Liver (tissue), 9 donors: ENCODE results near the gene WDR59. TPM values are rescaled to one million over a fixed set of nuclear protein-coding genes. Genes with fewer than 3 reads are reported as not detected.

Experiments used
- DNase-seq: peaks from one replicate; pipeline ENCODE4 v3.0.0-alpha.2; 2017; ENCODE audit warnings: low spot score
- H3K27ac ChIP-seq, 2 donors: one replicate each; pipeline ENCODE4 v1.7.0; 2013; ENCODE audit warnings: inconsistent platforms in 2 of 2, low read length in 2 of 2, control low read depth in 1 of 2, low read depth in 1 of 2, mild to moderate bottlenecking in 1 of 2
- H3K27me3 ChIP-seq, 4 donors: one replicate each; pipeline versions ENCODE4 v1.6.1 to v1.7.0; 2013; ENCODE audit warnings: low read length in 3 of 4, inconsistent platforms in 1 of 4, mild to moderate bottlenecking in 1 of 4, moderate library complexity in 1 of 4; ENCODE audit not compliant: control insufficient read depth in 4 of 4, insufficient read depth in 4 of 4
- H3K36me3 ChIP-seq, 4 donors: one replicate each; pipeline versions ENCODE4 v1.6.1 to v1.7.0; 2013; ENCODE audit warnings: low read length in 3 of 4, mild to moderate bottlenecking in 3 of 4, low read depth in 1 of 4, moderate library complexity in 1 of 4; ENCODE audit not compliant: control insufficient read depth in 4 of 4, insufficient read depth in 3 of 4
- H3K4me1 ChIP-seq, 4 donors: one replicate each; pipeline versions ENCODE4 v1.6.1 to v1.7.0; 2013; ENCODE audit warnings: low read length in 3 of 4, mild to moderate bottlenecking in 3 of 4, moderate library complexity in 1 of 4; ENCODE audit not compliant: control insufficient read depth in 4 of 4, insufficient read depth in 4 of 4
- H3K4me3 ChIP-seq, 3 donors: one replicate each; pipeline versions ENCODE4 v1.6.1 to v1.7.0; 2013; ENCODE audit warnings: low read length in 3 of 3, control low read depth in 1 of 3, low read depth in 1 of 3, mild to moderate bottlenecking in 1 of 3
- H3K9ac ChIP-seq, 2 donors: one replicate each; pipeline ENCODE4 v1.7.0; 2013; ENCODE audit warnings: low read length in 2 of 2, mild to moderate bottlenecking in 2 of 2, moderate library complexity in 2 of 2, control low read depth in 1 of 2, low read depth in 1 of 2
- H3K9me3 ChIP-seq, 4 donors: one replicate each; pipeline versions ENCODE4 v1.6.1 to v1.7.0; 2013; ENCODE audit warnings: low read length in 3 of 4; ENCODE audit not compliant: control insufficient read depth in 4 of 4
- EGR1 ChIP-seq, 2 donors: IDR thresholded peaks; 2 replicates each; pipeline ENCODE4 v1.6.1; 2016 to 2018; ENCODE audit warnings: antibody characterized with exemption in 2 of 2, low read depth in 2 of 2
- FOXA1 ChIP-seq: IDR thresholded peaks from 2 replicates; pipeline ENCODE4 v1.6.1; 2016; ENCODE audit warnings: antibody characterized with exemption
- FOXA2 ChIP-seq: IDR thresholded peaks from 2 replicates; pipeline ENCODE4 v1.6.1; 2016; ENCODE audit warnings: antibody characterized with exemption
- GABPA ChIP-seq, 2 donors: IDR thresholded peaks in 1 of 2; conservative IDR thresholded peaks in 1 of 2; 2 replicates each; pipeline ENCODE4 v1.6.1; 2016; ENCODE audit warnings: antibody characterized with exemption in 2 of 2, mild to moderate bottlenecking in 1 of 2, moderate library complexity in 1 of 2
- HNF4A ChIP-seq, 2 donors: conservative IDR thresholded peaks; 2 replicates each; pipeline ENCODE4 v1.6.1; 2016; ENCODE audit warnings: antibody characterized with exemption in 2 of 2, mild to moderate bottlenecking in 2 of 2
- JUND ChIP-seq, 2 donors: IDR thresholded peaks; 2 replicates each; pipeline ENCODE4 v1.6.1; 2016; ENCODE audit warnings: antibody characterized with exemption in 2 of 2
- MAX ChIP-seq: IDR thresholded peaks from 2 replicates; pipeline ENCODE4 v1.6.1; 2016; ENCODE audit warnings: antibody characterized with exemption
- NR2F2 ChIP-seq: IDR thresholded peaks from 2 replicates; pipeline ENCODE4 v1.6.1; 2016; ENCODE audit warnings: antibody characterized with exemption
- RAD21 ChIP-seq, 2 donors: IDR thresholded peaks; 2 replicates each; pipeline ENCODE4 v1.6.1; 2016; ENCODE audit warnings: antibody characterized with exemption in 2 of 2, mild to moderate bottlenecking in 2 of 2
- REST ChIP-seq: IDR thresholded peaks from 2 replicates; pipeline ENCODE4 v1.6.1; 2016; ENCODE audit warnings: antibody characterized with exemption, mild to moderate bottlenecking
- RXRA ChIP-seq, 2 donors: IDR thresholded peaks; 2 replicates each; pipeline ENCODE4 v1.6.1; 2017 to 2018; ENCODE audit warnings: antibody characterized with exemption in 2 of 2, mild to moderate bottlenecking in 1 of 2
- SP1 ChIP-seq: IDR thresholded peaks from 2 replicates; pipeline ENCODE4 v1.6.1; 2018; ENCODE audit warnings: antibody characterized with exemption, mild to moderate bottlenecking
- TAF1 ChIP-seq: conservative IDR thresholded peaks from 2 replicates; pipeline ENCODE4 v1.6.1; 2016; ENCODE audit warnings: antibody characterized with exemption, mild to moderate bottlenecking
- YY1 ChIP-seq: IDR thresholded peaks from 2 replicates; pipeline ENCODE4 v1.6.1; 2016; ENCODE audit warnings: antibody characterized with exemption, mild to moderate bottlenecking
- ZBTB33 ChIP-seq: IDR thresholded peaks from 2 replicates; pipeline ENCODE4 v1.6.1; 2016; ENCODE audit warnings: antibody characterized with exemption
- WGBS: extraction: QIAGEN DNeasy Blood & Tissue Kit; methylation state at CpG from one replicate; pipeline ENCODE4 v1.1.7; 2013; 5-methylcytosine and 5-hydroxymethylcytosine counted together
- polyA plus RNA-seq, 2 donors: library from polyadenylated mRNA; stranded (reverse) in 1 of 2; unstranded in 1 of 2; fragments of 200-250 nt in 1 of 2; fragments of >200 nt in 1 of 2; fragmentation: Nextera tagmentation in 1 of 2; extraction: Ambion mirVana in 1 of 2; gene quantifications; one replicate each; pipeline versions ENCODE4 v1.2.1 to v1.2.3, GENCODE V29; 2013 to 2015
- total RNA-seq, 2 donors: library from RNA; depleted of rRNA; stranded (reverse); fragments of >200 nt; gene quantifications; one replicate each; pipeline ENCODE4 v1.2.3, GENCODE V29; 2014
- donor health status: healthy.
- donor health status: healthy.
- donor health status: healthy.
- donor health status: healthy.
- donor health status: healthy.

Gene WDR59
- total and polyA plus RNA-seq, 4 donors: 14.1 to 30.3 (median 23.7) TPM

DNA sequence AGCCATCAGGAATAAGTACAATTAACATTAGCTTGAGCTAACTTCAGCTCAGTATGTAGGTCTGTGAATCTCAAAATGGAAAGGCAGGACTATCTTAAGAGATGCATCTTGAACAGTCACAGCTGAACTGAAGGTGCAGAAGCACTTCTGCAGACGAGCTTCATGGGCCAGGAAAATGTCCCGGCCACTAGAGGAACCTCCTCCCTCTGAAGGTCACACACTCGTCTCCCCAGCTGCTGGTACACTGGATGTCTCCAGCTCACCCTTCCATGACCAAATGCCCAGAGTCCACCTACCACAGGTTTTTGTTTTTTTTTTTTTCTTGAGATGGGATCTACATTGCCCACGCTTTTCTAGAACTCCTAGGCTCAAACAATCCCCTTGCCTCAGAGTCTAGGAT, 33.2 kb downstream of the WDR59 start:
- TF ChIP-seq YY1 (no peak), GABPA (IDR thresholded peaks at IDR 0.05 in 1 of 2, conservative IDR thresholded peaks at IDR 0.05 in 1 of 2) (no peak), SP1 (no peak), MAX (no peak), NR2F2 (no peak), REST (no peak), EGR1 (IDR thresholded peaks at IDR 0.05; ENCODE audit: low read depth in 2 of 2) (no peak), HNF4A (conservative IDR thresholded peaks at IDR 0.05) (no peak), RXRA (IDR thresholded peaks at IDR 0.05) (no peak)
- no peaks in the 10 kb centered on the region for H3K9me3 ChIP-seq
- no peaks in the 10 kb centered on the region for H3K4me1 ChIP-seq
- DNase-seq: no peak
- no peaks in the 10 kb centered on the region for H3K27me3 ChIP-seq
- H3K4me3 ChIP-seq: no peak overlapping the region
- WGBS: 92% methylated on average over 4 of the region's 4 CpGs
- H3K36me3 ChIP-seq: peaks cover 13 to 49% (median 39%) of the 10 kb centered on the region in 4 donors
- no peak overlapping the region for H3K27ac ChIP-seq
- H3K9ac ChIP-seq: no peak overlapping the region

DNA sequence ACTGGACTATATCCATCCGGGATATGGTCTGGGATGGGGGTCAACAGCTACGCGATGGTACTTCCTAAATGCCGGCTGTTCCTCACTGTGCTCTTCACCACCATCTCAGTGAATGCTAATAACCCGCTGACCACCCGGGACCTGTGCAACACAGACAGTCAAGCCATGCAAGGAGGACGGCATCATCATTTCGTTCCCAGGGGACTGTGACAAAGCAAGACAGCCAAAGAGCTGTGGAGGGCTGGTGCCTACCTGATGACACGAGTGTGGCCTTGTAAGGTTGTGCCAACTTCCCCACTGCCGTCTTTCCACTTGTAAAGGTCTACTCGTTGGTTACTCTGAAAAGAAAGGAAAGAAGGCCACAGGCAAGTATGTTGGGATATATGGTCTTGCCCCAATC, 33.7 kb downstream of the WDR59 start:
- Histone ChIP-seq H3K36me3 (peaks cover 13 to 45% (median 38%) of the 10 kb centered on the region in 4 donors), H3K9me3 (no peaks in the 10 kb centered on the region), H3K9ac (no peak overlapping the region), H3K27me3 (no peaks in the 10 kb centered on the region), H3K4me3 (no peak overlapping the region), H3K4me1 (no peaks in the 10 kb centered on the region), H3K27ac (no peak overlapping the region)
- WGBS: 98% methylated on average over 11 of the region's 11 CpGs
- TF ChIP-seq EGR1 (IDR thresholded peaks at IDR 0.05; ENCODE audit: low read depth in 2 of 2): no peak
- no peak for TF ChIP-seq RAD21 (IDR thresholded peaks at IDR 0.05)
- no peak for TF ChIP-seq FOXA2
- TF ChIP-seq FOXA1: no peak
- DNase-seq: no peak

- Histone ChIP-seq H3K9me3 (no peaks in the 10 kb centered on the region), H3K4me3 (no peak overlapping the region), H3K27ac (no peak overlapping the region), H3K9ac (no peak overlapping the region), H3K36me3 (peaks cover 13 to 41% (median 32%) of the 10 kb centered on the region in 4 donors), H3K27me3 (no peaks in the 10 kb centered on the region), H3K4me1 (no peaks in the 10 kb centered on the region)
- 96% methylated on average over 7 of the region's 7 CpGs for WGBS
- DNase-seq: no peak
- no peak for TF ChIP-seq MAX
- TF ChIP-seq TAF1: no peak
- TF ChIP-seq ZBTB33: no peak
- TF ChIP-seq JUND (IDR thresholded peaks at IDR 0.05): no peak
- TF ChIP-seq FOXA1: no peak
These were observed 34.4 kb downstream of the WDR59 start for GRCh38 chr16:74950511-74950910.
